ENCODE measurements around the gene PAX7.

The PAX7 gene

DNA sequence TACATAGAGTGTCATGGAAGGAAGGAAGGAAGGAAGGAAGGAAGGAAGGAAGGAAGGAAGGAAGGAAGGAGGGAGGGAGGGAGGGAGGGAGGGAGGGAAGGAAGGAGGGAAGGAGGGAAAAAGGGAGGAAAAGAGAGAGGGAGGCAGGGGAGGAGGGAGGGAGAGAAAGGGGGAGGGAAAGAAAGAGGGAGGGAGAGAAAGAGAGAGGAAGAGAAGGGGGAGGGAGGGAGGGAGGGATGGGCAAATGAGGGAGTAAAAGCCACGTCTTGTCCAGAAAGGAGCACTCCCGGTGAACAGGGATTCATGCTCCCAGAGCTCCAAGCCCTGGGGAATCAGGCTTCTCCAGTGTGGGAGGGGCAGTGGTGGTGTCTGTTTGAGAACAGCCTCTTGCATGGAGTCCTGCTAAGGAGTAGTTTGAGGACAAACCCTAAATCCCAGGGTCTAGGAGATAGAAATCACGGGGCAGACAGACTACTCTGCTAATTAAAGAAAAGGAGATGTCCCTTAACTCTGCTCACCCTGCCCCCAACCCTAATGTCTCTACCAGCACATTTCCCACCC is 157.3 kb downstream of the PAX7 start:
- H3K9me3 ChIP-seq (ENCODE audit: control insufficient read depth, insufficient read depth, low read depth, low read length), result no peaks in the 10 kb centered on the region
- H3K4me1 ChIP-seq (ENCODE audit: control insufficient read depth, insufficient read depth, low read length), result peaks cover 12% of the 10 kb centered on the region
- H3K4me3 ChIP-seq (ENCODE audit: low read depth, low read length), result no peak overlapping the region
- H3K27me3 ChIP-seq (ENCODE audit: control insufficient read depth, insufficient read depth, low read length), result 0 out of 2 replicates have a peak, but pooled peaks cover 4% of the 10 kb centered on the region
- no peaks in the 10 kb centered on the region for H3K36me3 ChIP-seq (ENCODE audit: control insufficient read depth, insufficient read depth, low read length)
- H3K27ac ChIP-seq (ENCODE audit: low read depth, low read length), result no peak overlapping the region
- H3K9ac ChIP-seq (ENCODE audit: low read length), result no peak overlapping the region

DNA sequence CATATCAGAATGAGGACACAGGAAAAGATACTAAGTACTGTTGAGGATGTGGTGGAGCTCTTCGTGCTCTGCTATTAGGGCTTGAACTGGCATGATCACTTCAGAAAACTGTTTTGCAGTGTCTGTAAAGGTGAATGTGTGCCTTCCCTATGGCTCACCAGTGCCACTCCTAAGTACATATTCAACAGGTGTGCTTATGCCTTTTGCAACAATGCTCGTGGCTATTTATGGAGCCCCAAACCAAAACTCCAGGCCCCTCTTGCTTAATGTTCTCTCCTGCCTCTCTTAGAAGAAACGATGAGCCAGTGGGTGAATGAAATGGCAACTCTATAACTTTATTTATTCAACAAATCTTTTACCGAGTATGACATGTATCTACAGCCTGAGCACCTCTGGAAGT is 158.6 kb downstream of the PAX7 start:
- Histone ChIP-seq H3K9ac (ENCODE audit: low read length) (no peak overlapping the region), H3K27me3 (ENCODE audit: control insufficient read depth, insufficient read depth, low read length) (0 out of 2 replicates have a peak, but pooled peaks cover 4% of the 10 kb centered on the region), H3K36me3 (ENCODE audit: control insufficient read depth, insufficient read depth, low read length) (no peaks in the 10 kb centered on the region)

DNA sequence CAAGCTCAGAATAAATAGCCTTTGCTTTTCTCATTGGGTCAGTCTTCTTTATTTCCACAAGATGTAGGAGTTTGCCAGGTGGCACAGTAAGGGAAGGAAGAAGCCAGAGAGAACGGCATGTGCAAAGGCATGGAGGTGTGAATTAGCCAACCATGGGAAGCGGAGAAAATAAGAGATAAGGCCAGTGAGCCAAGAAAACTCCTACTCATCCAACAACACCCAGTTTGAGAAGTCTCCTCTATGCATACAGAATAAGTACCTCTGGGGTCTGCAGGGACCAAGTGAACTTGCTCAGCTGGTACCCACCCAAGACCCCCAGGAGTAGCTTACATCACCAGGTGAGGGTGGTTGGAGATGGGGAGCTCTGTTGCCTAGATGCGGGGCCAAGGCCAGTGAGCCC is 162.1 kb downstream of the PAX7 start:
- no peaks in the 10 kb centered on the region for H3K36me3 ChIP-seq (ENCODE audit: control insufficient read depth, insufficient read depth, low read length)
- no peaks in the 10 kb centered on the region for H3K27me3 ChIP-seq (ENCODE audit: control insufficient read depth, insufficient read depth, low read length)
- H3K27ac ChIP-seq (ENCODE audit: low read depth, low read length), result no peak overlapping the region
- no peak overlapping the region for H3K4me3 ChIP-seq (ENCODE audit: low read depth, low read length)
- H3K9me3 ChIP-seq (ENCODE audit: control insufficient read depth, insufficient read depth, low read depth, low read length), result no peaks in the 10 kb centered on the region
- no peak overlapping the region for H3K9ac ChIP-seq (ENCODE audit: low read length)
- peaks cover 17% of the 10 kb centered on the region for H3K4me1 ChIP-seq (ENCODE audit: control insufficient read depth, insufficient read depth, low read length)

More for the DNA sequence above, 158.6 kb downstream of the PAX7 start:
- no peak overlapping the region for H3K4me3 ChIP-seq (ENCODE audit: low read depth, low read length)
- H3K27ac ChIP-seq (ENCODE audit: low read depth, low read length), result no peak overlapping the region
- peaks cover 12% of the 10 kb centered on the region for H3K4me1 ChIP-seq (ENCODE audit: control insufficient read depth, insufficient read depth, low read length)
- H3K9me3 ChIP-seq (ENCODE audit: control insufficient read depth, insufficient read depth, low read depth, low read length), result no peaks in the 10 kb centered on the region

DNA sequence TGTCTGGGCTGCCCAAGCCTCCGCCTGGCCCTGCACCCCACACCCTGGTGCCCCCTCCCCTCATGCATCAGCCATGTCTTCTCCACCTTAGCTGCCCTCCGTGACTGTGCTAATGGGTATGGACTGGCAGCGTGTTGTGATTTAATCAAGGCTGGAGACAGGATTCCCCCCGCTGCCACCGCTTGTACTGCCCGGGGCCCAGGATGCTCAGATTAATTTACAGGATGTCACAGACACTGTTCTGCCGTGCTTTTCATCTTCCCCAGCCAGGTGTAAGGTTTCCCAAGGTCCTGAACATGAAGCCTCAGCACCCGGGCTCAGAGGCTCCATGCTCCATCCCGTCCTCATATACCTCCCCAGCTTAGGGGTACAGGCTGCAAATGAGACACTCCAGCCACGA is 162.5 kb downstream of the PAX7 start:
- H3K27ac ChIP-seq (ENCODE audit: low read depth, low read length), result no peak overlapping the region
- no peaks in the 10 kb centered on the region for H3K9me3 ChIP-seq (ENCODE audit: control insufficient read depth, insufficient read depth, low read depth, low read length)
- H3K36me3 ChIP-seq (ENCODE audit: control insufficient read depth, insufficient read depth, low read length), result no peaks in the 10 kb centered on the region
- no peak overlapping the region for H3K9ac ChIP-seq (ENCODE audit: low read length)
- H3K27me3 ChIP-seq (ENCODE audit: control insufficient read depth, insufficient read depth, low read length), result no peaks in the 10 kb centered on the region
- no peak overlapping the region for H3K4me3 ChIP-seq (ENCODE audit: low read depth, low read length)
- peaks cover 17% of the 10 kb centered on the region for H3K4me1 ChIP-seq (ENCODE audit: control insufficient read depth, insufficient read depth, low read length)

DNA sequence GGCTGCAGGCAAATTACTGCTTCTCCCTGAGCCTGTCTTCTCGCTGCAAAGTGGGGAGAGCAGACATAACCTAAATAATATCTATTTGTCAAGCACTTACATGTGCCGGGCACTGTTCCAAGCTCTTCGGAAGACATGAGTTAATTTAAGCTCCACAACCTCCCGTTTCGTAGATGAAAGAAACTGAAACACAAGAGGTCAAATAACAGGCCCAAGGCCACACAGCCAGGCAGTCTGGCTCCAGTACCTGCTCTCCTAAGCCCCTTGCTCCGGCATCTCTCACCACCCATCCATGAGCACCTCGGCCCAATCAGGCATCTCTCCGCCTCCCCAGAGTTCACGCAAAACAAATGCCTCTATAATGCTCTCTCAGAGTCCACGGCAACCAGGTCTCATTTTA is 163.4 kb downstream of the PAX7 start:
- H3K27ac ChIP-seq (ENCODE audit: low read depth, low read length), result no peak overlapping the region
- peaks cover 19% of the 10 kb centered on the region for H3K4me1 ChIP-seq (ENCODE audit: control insufficient read depth, insufficient read depth, low read length)
- H3K36me3 ChIP-seq (ENCODE audit: control insufficient read depth, insufficient read depth, low read length), result no peaks in the 10 kb centered on the region
- no peaks in the 10 kb centered on the region for H3K27me3 ChIP-seq (ENCODE audit: control insufficient read depth, insufficient read depth, low read length)
- H3K9me3 ChIP-seq (ENCODE audit: control insufficient read depth, insufficient read depth, low read depth, low read length), result no peaks in the 10 kb centered on the region
- H3K4me3 ChIP-seq (ENCODE audit: low read depth, low read length), result no peak overlapping the region
- no peak overlapping the region for H3K9ac ChIP-seq (ENCODE audit: low read length)

DNA sequence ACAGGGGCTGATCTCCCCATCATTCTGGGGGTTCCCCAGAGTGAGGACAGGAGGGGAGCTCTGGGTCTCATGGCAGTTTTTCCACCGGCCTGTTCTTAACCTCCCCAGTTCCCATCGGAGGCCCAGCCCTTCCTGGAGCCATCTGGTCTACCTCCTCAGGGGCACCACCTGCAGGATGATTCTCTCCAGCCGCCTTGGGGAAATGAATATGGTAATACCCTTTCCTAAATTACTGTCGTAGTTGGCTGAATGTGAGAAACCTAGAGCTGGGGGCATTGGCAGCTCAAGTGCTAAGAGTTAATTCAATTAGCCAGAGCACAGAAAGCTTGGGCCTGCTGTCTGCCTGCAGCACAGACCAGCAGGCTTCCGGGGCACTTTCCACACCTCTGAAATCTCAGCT is 163.9 kb downstream of the PAX7 start:
- no peak overlapping the region for H3K27ac ChIP-seq (ENCODE audit: low read depth, low read length)
- no peak overlapping the region for H3K4me3 ChIP-seq (ENCODE audit: low read depth, low read length)
- no peak overlapping the region for H3K9ac ChIP-seq (ENCODE audit: low read length)
- no peaks in the 10 kb centered on the region for H3K9me3 ChIP-seq (ENCODE audit: control insufficient read depth, insufficient read depth, low read depth, low read length)
- no peaks in the 10 kb centered on the region for H3K36me3 ChIP-seq (ENCODE audit: control insufficient read depth, insufficient read depth, low read length)
- no peaks in the 10 kb centered on the region for H3K27me3 ChIP-seq (ENCODE audit: control insufficient read depth, insufficient read depth, low read length)
- H3K4me1 ChIP-seq (ENCODE audit: control insufficient read depth, insufficient read depth, low read length), result peaks cover 21% of the 10 kb centered on the region

DNA sequence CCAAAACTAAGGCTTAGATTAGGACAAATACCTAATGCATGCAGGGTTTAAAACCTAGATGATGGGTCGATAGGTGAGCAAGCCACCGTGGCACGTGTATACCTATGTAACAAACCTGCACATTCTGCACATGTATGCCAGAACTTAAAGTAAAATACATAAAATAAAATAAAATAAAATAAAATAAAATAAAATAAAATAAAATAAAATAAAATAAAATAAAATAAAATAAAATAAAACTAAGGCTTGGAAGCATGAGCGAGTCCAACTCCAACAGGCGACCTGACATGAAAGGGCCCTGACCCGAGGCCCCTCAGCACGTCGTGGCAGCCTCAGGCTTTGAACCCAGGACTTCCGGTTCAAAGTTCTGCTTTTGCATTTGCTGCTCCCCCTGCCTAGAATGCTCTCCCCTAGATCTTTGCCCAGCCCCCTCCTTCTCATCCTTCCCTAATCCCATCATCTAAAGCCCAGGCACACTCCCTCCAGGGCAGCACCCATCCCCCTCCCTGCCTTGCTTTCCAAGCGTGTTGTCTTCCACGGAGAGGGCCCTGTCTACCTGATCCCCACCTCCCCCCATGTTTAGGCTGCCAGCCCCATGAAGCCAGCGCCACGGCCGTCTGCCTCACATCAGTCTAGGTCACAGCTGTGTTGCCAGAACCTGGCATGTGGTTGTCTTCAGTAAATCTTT is 164.5 kb downstream of the PAX7 start:
- no peak overlapping the region for H3K4me3 ChIP-seq (ENCODE audit: low read depth, low read length)
- H3K27me3 ChIP-seq (ENCODE audit: control insufficient read depth, insufficient read depth, low read length), result no peaks in the 10 kb centered on the region
- no peaks in the 10 kb centered on the region for H3K36me3 ChIP-seq (ENCODE audit: control insufficient read depth, insufficient read depth, low read length)
- H3K9ac ChIP-seq (ENCODE audit: low read length), result no peak overlapping the region
- peaks cover 21% of the 10 kb centered on the region for H3K4me1 ChIP-seq (ENCODE audit: control insufficient read depth, insufficient read depth, low read length)
- no peaks in the 10 kb centered on the region for H3K9me3 ChIP-seq (ENCODE audit: control insufficient read depth, insufficient read depth, low read depth, low read length)
- H3K27ac ChIP-seq (ENCODE audit: low read depth, low read length), result no peak overlapping the region

DNA sequence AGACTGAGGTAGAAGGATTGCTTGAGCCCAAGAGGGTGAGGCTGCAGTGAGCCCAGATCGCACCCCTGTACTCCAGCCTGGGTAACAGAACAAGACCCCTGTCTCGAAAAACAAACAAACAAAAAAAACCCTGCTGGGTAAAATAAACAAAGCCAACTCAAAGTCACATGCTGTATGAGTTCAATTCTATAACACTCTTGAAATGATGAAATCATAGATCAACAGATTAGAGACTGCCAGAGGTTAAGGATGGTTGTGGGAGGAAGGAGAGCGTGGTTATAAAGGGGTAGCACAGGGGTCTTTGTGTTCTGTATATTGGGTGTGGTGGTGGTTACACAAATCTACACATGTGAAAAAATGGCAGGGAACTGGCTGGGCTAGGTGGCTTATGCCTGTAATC is 166.3 kb downstream of the PAX7 start:
- Histone ChIP-seq H3K9me3 (ENCODE audit: control insufficient read depth, insufficient read depth, low read depth, low read length) (no peaks in the 10 kb centered on the region), H3K9ac (ENCODE audit: low read length) (no peak overlapping the region), H3K4me3 (ENCODE audit: low read depth, low read length) (no peak overlapping the region), H3K27me3 (ENCODE audit: control insufficient read depth, insufficient read depth, low read length) (no peaks in the 10 kb centered on the region), H3K36me3 (ENCODE audit: control insufficient read depth, insufficient read depth, low read length) (no peaks in the 10 kb centered on the region), H3K4me1 (ENCODE audit: control insufficient read depth, insufficient read depth, low read length) (peaks cover 21% of the 10 kb centered on the region), H3K27ac (ENCODE audit: low read depth, low read length) (no peak overlapping the region)

Measured in HUES6 (cell line).